ENCODE results near the gene MPDU1. TPM values are rescaled to one million over a fixed set of nuclear protein-coding genes. Genes with fewer than 3 reads are reported as not detected.

The MPDU1 gene
- total and polyA plus RNA-seq, 10 of the 15 experiments (the other 5 are each of a cell fraction or from before 2014, with no cell fraction given) = 3.6 to 138 (median 78.9) TPM

DNA sequence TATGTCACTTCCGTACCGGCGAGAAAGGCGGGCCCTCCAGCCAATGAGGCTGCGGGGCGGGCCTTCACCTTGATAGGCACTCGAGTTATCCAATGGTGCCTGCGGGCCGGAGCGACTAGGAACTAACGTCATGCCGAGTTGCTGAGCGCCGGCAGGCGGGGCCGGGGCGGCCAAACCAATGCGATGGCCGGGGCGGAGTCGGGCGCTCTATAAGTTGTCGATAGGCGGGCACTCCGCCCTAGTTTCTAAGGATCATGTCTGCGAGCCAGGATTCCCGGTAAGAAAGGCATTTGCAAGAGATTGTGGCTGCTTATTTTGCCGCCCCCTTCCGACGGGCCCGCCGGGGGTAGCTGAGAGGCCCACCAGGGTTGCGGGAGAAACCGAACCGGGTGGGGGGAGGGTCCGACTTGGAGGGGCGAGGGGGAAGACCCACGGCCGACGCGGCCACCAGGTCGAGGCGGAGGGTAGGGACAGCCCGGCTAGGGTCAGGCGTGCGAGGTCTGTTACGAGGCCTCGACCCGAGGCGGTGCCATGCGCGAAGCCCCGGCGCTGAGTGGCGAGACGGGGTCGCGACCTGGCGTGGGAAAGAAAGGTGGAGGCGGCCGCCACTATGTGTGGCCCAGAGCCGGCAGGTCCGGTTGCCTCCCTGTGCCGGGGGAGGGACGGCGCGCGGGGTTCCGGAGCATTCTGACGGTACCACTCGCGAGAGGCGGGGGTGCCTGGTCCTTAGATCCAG is 10.9 kb upstream of the MPDU1 start (continued):
- TF ChIP-seq SREBF1 (IDR thresholded peaks at IDR 0.05; ENCODE audit: low read length) (no peak), MTA2 (IDR thresholded peaks at IDR 0.05; ENCODE audit: low read depth) (no peak), SIN3A (IDR thresholded peaks at IDR 0.05; ENCODE audit: low read depth, low read length) (no peak), CHD4 (IDR thresholded peaks at IDR 0.05) (no peak), HDAC2 (IDR thresholded peaks at IDR 0.05) (no peak), RCOR1 (conservative IDR thresholded peaks at IDR 0.05; ENCODE audit: low read depth, low read length) (0 out of 2 replicates have a peak, but pooled peaks have one; percentile 25), RFX5 (IDR thresholded peaks at IDR 0.05; ENCODE audit: low read depth, low read length) (no peak), KLF5 (IDR thresholded peaks at IDR 0.05; ENCODE audit: partially characterized antibody) (peak; percentile 95), TARDBP (IDR thresholded peaks at IDR 0.05; ENCODE audit: borderline replicate concordance) (peak; percentile 82), BRCA1 (IDR thresholded peaks at IDR 0.05; ENCODE audit: low read depth, low read length) (no peak), WRNIP1 (IDR thresholded peaks at IDR 0.05; ENCODE audit: borderline replicate concordance, low read depth, low read length) (peak; percentile 62; the same call in 1 of the 2 replicates), ASH2L (IDR thresholded peaks at IDR 0.05; ENCODE audit: borderline replicate concordance, low read depth) (peak; percentile 73; the same call in 1 of the 2 replicates), LARP7 (IDR thresholded peaks at IDR 0.05) (peak; percentile 91; the same call in 1 of the 2 replicates), CBFB (IDR thresholded peaks at IDR 0.05; ENCODE audit: low read depth) (peak; percentile 94), RUNX3 (IDR thresholded peaks at IDR 0.05; ENCODE audit: low read length) (no peak), SMAD5 (IDR thresholded peaks at IDR 0.05; ENCODE audit: low read depth) (peak; percentile 98), GATAD2B (conservative IDR thresholded peaks at IDR 0.05; ENCODE audit: low read depth) (no peak), ZBED1 (IDR thresholded peaks at IDR 0.05; ENCODE audit: borderline replicate concordance) (peak; percentile 93), BCL11A (IDR thresholded peaks at IDR 0.05; ENCODE audit: low read depth, low read length) (0 out of 2 replicates have a peak, but pooled peaks have one; percentile 24)
- TF ChIP-seq, protein P1, sequence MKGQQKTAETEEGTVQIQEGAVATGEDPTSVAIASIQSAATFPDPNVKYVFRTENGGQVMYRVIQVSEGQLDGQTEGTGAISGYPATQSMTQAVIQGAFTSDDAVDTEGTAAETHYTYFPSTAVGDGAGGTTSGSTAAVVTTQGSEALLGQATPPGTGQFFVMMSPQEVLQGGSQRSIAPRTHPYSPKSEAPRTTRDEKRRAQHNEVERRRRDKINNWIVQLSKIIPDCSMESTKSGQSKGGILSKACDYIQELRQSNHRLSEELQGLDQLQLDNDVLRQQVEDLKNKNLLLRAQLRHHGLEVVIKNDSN (IDR thresholded peaks at IDR 0.05; ENCODE audit: borderline replicate concordance, extremely low read length, insufficient read depth, low read depth, low read length) = no peak
- TF ChIP-seq, protein P2, sequence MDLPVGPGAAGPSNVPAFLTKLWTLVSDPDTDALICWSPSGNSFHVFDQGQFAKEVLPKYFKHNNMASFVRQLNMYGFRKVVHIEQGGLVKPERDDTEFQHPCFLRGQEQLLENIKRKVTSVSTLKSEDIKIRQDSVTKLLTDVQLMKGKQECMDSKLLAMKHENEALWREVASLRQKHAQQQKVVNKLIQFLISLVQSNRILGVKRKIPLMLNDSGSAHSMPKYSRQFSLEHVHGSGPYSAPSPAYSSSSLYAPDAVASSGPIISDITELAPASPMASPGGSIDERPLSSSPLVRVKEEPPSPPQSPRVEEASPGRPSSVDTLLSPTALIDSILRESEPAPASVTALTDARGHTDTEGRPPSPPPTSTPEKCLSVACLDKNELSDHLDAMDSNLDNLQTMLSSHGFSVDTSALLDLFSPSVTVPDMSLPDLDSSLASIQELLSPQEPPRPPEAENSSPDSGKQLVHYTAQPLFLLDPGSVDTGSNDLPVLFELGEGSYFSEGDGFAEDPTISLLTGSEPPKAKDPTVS (IDR thresholded peaks at IDR 0.05; ENCODE audit: low read depth, low read length) = no peak
- TF ChIP-seq, protein P3, sequence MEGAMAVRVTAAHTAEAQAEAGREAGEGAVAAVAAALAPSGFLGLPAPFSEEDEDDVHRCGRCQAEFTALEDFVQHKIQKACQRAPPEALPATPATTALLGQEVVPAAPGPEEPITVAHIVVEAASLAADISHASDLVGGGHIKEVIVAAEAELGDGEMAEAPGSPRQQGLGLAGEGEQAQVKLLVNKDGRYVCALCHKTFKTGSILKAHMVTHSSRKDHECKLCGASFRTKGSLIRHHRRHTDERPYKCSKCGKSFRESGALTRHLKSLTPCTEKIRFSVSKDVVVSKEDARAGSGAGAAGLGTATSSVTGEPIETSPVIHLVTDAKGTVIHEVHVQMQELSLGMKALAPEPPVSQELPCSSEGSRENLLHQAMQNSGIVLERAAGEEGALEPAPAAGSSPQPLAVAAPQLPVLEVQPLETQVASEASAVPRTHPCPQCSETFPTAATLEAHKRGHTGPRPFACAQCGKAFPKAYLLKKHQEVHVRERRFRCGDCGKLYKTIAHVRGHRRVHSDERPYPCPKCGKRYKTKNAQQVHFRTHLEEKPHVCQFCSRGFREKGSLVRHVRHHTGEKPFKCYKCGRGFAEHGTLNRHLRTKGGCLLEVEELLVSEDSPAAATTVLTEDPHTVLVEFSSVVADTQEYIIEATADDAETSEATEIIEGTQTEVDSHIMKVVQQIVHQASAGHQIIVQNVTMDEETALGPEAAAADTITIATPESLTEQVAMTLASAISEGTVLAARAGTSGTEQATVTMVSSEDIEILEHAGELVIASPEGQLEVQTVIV (IDR thresholded peaks at IDR 0.05; ENCODE audit: borderline replicate concordance, partially characterized antibody) = no peak
- TF ChIP-seq, protein P4, sequence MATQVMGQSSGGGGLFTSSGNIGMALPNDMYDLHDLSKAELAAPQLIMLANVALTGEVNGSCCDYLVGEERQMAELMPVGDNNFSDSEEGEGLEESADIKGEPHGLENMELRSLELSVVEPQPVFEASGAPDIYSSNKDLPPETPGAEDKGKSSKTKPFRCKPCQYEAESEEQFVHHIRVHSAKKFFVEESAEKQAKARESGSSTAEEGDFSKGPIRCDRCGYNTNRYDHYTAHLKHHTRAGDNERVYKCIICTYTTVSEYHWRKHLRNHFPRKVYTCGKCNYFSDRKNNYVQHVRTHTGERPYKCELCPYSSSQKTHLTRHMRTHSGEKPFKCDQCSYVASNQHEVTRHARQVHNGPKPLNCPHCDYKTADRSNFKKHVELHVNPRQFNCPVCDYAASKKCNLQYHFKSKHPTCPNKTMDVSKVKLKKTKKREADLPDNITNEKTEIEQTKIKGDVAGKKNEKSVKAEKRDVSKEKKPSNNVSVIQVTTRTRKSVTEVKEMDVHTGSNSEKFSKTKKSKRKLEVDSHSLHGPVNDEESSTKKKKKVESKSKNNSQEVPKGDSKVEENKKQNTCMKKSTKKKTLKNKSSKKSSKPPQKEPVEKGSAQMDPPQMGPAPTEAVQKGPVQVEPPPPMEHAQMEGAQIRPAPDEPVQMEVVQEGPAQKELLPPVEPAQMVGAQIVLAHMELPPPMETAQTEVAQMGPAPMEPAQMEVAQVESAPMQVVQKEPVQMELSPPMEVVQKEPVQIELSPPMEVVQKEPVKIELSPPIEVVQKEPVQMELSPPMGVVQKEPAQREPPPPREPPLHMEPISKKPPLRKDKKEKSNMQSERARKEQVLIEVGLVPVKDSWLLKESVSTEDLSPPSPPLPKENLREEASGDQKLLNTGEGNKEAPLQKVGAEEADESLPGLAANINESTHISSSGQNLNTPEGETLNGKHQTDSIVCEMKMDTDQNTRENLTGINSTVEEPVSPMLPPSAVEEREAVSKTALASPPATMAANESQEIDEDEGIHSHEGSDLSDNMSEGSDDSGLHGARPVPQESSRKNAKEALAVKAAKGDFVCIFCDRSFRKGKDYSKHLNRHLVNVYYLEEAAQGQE (IDR thresholded peaks at IDR 0.05; ENCODE audit: low read depth, low read length) = 0 out of 2 replicates have a peak, but pooled peaks have one; percentile 43

Measured in GM12878 (cell line).